Prostate gland (tissue), 2 donors: ENCODE measurements around the gene STX12. TPM values are rescaled to one million over a fixed set of nuclear protein-coding genes. Genes with fewer than 3 reads are reported as not detected.
"Not testable (repeated sequence)": the region's sequence is repeated elsewhere in the genome, so short reads cannot be mapped to it uniquely, and the experiment has no call there.

Experiments
- DNase-seq: peaks from one replicate; pipeline ENCODE4 v3.0.0-alpha.2; 2019; ENCODE audit warnings: low spot score
- H3K27ac ChIP-seq, 2 donors: fragments of 200-600 bp; sonication (generic); 2 replicates each; pipeline ENCODE4 v1.5.1; 2017 to 2019
- H3K27me3 ChIP-seq: fragments of 200-600 bp; sonication (generic); replicated peaks from 2 replicates; pipeline ENCODE4 v1.5.1; 2019; ENCODE audit not compliant: insufficient read depth
- H3K36me3 ChIP-seq, 2 donors: fragments of 200-600 bp; sonication (generic); 1 replicate in 1 of 2; 2 replicates in 1 of 2; pipeline versions ENCODE4 v1.5.1 to v1.8.1; 2017 to 2019
- H3K4me1 ChIP-seq: fragments of 200-600 bp; sonication (generic); replicated peaks from 2 replicates; pipeline ENCODE4 v1.5.1; 2019
- H3K4me3 ChIP-seq, 2 donors: fragments of 200-600 bp; sonication (generic); 2 replicates each; pipeline ENCODE4 v1.5.1; 2017 to 2019
- H3K9me3 ChIP-seq: fragments of 200-600 bp; sonication (generic); 2 replicates; pipeline ENCODE4 v1.5.1; 2017
- POLR2A ChIP-seq: fragments of 450-650 bp; IDR thresholded peaks from one replicate; pipeline ENCODE4 v1.6.1; 2016; ENCODE audit warnings: antibody characterized with exemption, mild to moderate bottlenecking
- POLR2AphosphoS5 ChIP-seq: sonication (generic); formaldehyde crosslinking; IDR thresholded peaks from one replicate; pipeline ENCODE4 v1.6.1; 2017; ENCODE audit warnings: antibody characterized with exemption
- WGBS: methylation state at CpG from one replicate; pipeline ENCODE4 v1.1.5; 2018; 5-methylcytosine and 5-hydroxymethylcytosine counted together
- intact Hi-C: fragments of 100-400 bp; cut with DNase I; formaldehyde crosslinking; loops from one replicate; pipeline ENCODE4 v1.14.2; 2022
- total RNA-seq, 2 donors: library from RNA; depleted of rRNA; stranded (reverse); fragments of >200 nt; gene quantifications; one replicate each; pipeline ENCODE4 v1.1.0, GENCODE V29; 2016
- TF ChIP-seq, protein P1 (sequence below), 4 experiments: fragments of 200-600 bp in 2 of 4; fragments of 450-650 bp in 2 of 4; sonication (generic) in 2 of 4; IDR thresholded peaks; 1 replicate in 3 of 4; 2 replicates in 1 of 4; pipeline ENCODE4 v1.5.1; 2016 to 2019; ENCODE audit warnings: antibody characterized with exemption in 4 of 4, mild to moderate bottlenecking in 2 of 4, moderate library complexity in 2 of 4

Gene STX12
- total RNA-seq, 2 donors from 2014 or later, result 53.1 to 64.9 TPM

DNA sequence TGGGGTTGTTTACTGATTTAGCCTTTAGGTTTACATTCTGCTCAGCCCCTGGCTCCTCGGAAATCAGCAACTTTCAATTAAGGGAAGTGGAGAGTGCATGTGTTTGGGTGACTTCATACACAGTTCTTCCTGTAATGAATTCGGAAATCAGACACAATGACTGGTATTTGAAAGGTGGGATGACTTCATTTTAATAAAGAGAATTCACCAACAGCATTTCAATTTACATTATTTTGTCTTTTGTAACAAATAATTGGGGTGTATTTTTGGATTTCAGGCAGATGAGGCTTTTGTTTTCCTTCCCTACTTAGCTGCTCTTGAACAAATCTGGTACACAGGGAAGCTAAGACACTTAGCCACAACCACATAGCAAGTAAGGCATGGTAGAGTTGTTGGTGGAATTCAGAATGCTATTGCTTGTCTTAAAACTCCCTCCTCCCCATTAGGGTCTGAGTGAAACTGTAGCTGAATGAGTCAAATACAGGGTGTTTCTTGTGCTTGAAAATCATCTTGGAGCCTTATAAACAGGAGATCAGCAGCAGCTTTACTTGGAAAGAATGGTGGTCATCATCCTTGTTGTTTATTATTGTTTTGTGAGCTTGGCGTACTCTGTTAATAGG lies 917 bp downstream of the STX12 start:
- TF ChIP-seq, protein P1, sequence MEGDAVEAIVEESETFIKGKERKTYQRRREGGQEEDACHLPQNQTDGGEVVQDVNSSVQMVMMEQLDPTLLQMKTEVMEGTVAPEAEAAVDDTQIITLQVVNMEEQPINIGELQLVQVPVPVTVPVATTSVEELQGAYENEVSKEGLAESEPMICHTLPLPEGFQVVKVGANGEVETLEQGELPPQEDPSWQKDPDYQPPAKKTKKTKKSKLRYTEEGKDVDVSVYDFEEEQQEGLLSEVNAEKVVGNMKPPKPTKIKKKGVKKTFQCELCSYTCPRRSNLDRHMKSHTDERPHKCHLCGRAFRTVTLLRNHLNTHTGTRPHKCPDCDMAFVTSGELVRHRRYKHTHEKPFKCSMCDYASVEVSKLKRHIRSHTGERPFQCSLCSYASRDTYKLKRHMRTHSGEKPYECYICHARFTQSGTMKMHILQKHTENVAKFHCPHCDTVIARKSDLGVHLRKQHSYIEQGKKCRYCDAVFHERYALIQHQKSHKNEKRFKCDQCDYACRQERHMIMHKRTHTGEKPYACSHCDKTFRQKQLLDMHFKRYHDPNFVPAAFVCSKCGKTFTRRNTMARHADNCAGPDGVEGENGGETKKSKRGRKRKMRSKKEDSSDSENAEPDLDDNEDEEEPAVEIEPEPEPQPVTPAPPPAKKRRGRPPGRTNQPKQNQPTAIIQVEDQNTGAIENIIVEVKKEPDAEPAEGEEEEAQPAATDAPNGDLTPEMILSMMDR (IDR thresholded peaks at IDR 0.05), result no peak
- TF ChIP-seq POLR2A (no peak), POLR2AphosphoS5 (peak; percentile 7)
- H3K27me3 ChIP-seq, result no peaks in the 10 kb centered on the region
- intact Hi-C loops, result loop anchor here (5.0 kb wide), 1 partner anchor 47 kb away; the partner anchor contains the start of gene FAM76A
- no peak for DNase-seq
- H3K27ac ChIP-seq, result peak overlapping the region; percentile 91 to 94
- no peaks in the 10 kb centered on the region for H3K4me1 ChIP-seq
- H3K4me3 ChIP-seq, result peak overlapping the region; percentile 97
- 18% methylated on average over 3 of the region's 3 CpGs for WGBS
- no peaks in the 10 kb centered on the region for H3K9me3 ChIP-seq
- no peaks in the 10 kb centered on the region for H3K36me3 ChIP-seq

DNA sequence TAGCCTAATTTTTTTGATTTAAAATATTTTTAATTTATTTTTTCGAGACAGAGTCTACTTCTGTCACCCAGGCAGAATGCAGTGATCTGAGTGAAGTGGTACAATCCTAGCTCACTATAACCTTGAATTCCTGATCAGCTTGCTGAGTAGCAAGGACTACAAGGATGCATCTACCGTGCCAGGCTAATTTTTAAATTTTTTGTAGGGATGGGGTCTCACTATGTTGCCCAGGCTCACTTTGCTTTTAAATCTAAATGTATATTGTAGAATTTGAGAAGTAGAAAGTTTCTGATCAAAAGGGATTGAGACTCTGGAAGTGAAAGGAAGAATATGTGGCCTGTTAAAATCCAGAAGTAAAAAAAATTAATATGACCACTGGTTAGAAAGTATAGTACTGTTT lies 1.6 kb downstream of the STX12 start:
- no peak for TF ChIP-seq POLR2AphosphoS5
- TF ChIP-seq, protein P1 (IDR thresholded peaks at IDR 0.05), result no peak
- TF ChIP-seq POLR2A, result no peak
- Histone ChIP-seq H3K4me3 (peak overlapping the region in 1 of 2 donors; percentile 97), H3K27ac (no peak overlapping the region)

DNA sequence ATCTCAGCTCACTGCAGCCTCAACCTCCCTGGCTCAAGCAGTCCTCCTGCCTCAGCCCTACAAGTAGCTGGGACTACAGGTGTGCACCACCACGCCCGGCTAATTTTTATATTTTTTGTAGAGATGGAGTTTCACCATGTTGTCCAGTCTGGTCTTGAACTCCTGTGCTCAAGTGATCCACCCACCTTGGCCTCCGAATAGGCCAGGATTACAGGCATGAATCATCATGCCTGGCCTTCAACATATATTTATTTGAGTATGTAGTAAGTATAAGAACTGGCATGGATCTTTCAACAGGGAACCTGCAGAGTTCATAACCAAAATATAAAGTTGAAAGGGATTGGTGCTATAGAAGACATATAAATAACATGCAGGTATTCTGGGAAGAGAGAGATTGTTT lies 2.3 kb downstream of the STX12 start:
- H3K27ac ChIP-seq, result not testable (repeated sequence)

More for the DNA sequence above, 1.6 kb downstream of the STX12 start:
- no peaks in the 10 kb centered on the region for H3K27me3 ChIP-seq
- no peaks in the 10 kb centered on the region for H3K4me1 ChIP-seq
- 75% methylated on average over 2 of the region's 2 CpGs for WGBS
- no peaks in the 10 kb centered on the region for H3K9me3 ChIP-seq
- intact Hi-C loops, result loop anchor here (5.0 kb wide), 1 partner anchor 47 kb away; the partner anchor contains the start of gene FAM76A
- no peak for DNase-seq
- no peaks in the 10 kb centered on the region for H3K36me3 ChIP-seq

DNA sequence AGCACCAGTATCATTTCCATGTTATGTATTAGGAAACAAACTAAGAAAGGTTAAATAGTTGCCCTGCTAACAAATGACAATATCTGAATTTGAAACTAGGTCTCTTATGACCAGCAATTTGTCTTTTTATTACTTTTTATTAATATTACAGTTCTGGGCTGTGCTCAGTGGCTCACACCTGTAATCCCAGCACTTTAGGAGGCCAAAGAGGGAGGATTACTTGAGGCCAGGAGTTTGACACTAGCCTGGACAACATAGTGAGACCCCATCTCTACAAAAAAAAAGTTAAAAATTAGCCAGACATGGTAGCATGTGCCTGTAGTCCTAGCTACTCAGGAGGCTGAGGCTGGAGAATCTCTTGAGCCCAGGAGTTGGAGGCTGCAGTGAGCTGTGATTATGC lies 3.3 kb downstream of the STX12 start:
- DNase-seq, H3K4me3 ChIP-seq, H3K4me1 ChIP-seq, H3K36me3 ChIP-seq, intact Hi-C loops, H3K27me3 ChIP-seq, H3K27ac ChIP-seq, H3K9me3 ChIP-seq: not testable (repeated sequence)

More for the DNA sequence above, 2.3 kb downstream of the STX12 start:
- H3K27me3 ChIP-seq, DNase-seq, H3K36me3 ChIP-seq, H3K9me3 ChIP-seq, H3K4me1 ChIP-seq, H3K4me3 ChIP-seq, intact Hi-C loops: not testable (repeated sequence)
- WGBS, result 83% methylated on average over 3 of the region's 3 CpGs

DNA sequence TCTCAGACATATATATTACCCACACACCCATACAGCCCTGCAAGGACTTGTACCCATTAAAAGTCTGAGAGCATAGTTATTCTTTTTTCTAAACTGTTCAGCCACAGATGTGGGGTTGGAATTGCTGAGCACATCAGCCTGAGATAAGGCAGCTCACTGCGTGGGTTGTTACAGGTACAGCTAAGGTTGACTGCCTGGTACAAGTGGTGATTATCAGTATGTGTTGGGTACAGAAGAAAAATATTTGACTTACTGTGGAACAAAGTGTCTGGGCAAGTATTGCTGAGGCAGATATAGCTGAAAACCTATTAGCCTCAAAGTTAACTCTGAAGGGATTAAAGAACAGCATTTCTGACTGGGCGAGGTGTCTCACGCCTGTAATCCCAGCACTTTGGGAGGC lies 5.0 kb downstream of the STX12 start:
- Histone ChIP-seq H3K4me1 (no peaks in the 10 kb centered on the region), H3K36me3 (no peaks in the 10 kb centered on the region), H3K27ac (no peak overlapping the region), H3K27me3 (no peaks in the 10 kb centered on the region), H3K4me3 (no peak overlapping the region), H3K9me3 (no peaks in the 10 kb centered on the region)
- TF ChIP-seq POLR2AphosphoS5 (no peak), POLR2A (no peak)
- TF ChIP-seq, protein P1 (IDR thresholded peaks at IDR 0.05), result no peak
- intact Hi-C loops, result no loop called here
- DNase-seq, result no peak
- 81% methylated on average over 3 of the region's 3 CpGs for WGBS

DNA sequence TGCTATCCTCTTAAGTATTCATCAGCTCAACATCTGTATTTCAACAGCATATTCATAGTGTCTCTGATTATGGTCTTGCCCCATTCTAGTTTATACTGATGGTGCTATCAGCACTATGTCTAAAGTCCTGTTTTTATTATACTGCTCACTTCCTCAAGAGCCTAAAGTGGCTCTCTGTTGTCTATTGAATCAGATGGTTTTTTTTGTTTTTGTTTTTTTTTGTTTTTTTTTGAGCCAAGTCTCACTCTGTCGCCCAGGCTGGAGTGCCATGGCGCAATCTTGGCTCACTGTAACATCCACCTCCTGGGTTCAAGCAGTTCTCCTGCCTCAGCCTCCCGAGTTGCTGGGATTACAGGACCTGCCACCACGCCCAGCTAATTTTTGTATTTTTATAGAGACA lies 6.1 kb downstream of the STX12 start:
- Histone ChIP-seq H3K4me1 (no peaks in the 10 kb centered on the region), H3K36me3 (no peaks in the 10 kb centered on the region), H3K27me3 (no peaks in the 10 kb centered on the region), H3K4me3 (no peak overlapping the region), H3K27ac (no peak overlapping the region), H3K9me3 (no peaks in the 10 kb centered on the region)
- WGBS, result 87% methylated on average over 4 of the region's 4 CpGs
- intact Hi-C loops, result no loop called here
- DNase-seq, result no peak
- TF ChIP-seq POLR2AphosphoS5 (no peak), POLR2A (no peak)
- TF ChIP-seq, protein P1 (IDR thresholded peaks at IDR 0.05), result no peak
